GM23338 (cell line): ENCODE data around the gene SLC13A3. TPM values are rescaled to one million over a fixed set of nuclear protein-coding genes. Genes with fewer than 3 reads are reported as not detected.

ENCODE experiments used
- ATAC-seq: fragments of 200-7000 bp; cut with Tn5 transposase; 3 replicates; pipeline ENCODE4 v1.9.1; 2020
- DNase-seq: peaks from one replicate; pipeline ENCODE4 v3.0.0-alpha.2; 2015; ENCODE audit warnings: low spot score
- H2AFZ ChIP-seq: fragments of 200-600 bp; sonication (generic); 2 replicates; pipeline ENCODE4 v1.8.0; 2016; ENCODE audit warnings: antibody characterized with exemption, mild to moderate bottlenecking, moderate library complexity
- H3F3A ChIP-seq: fragments of 200-600 bp; sonication (generic); replicated peaks from 2 replicates; pipeline ENCODE4 v1.8.0; 2017; ENCODE audit warnings: antibody characterized with exemption, mixed run types, low read depth
- H3K27ac ChIP-seq: fragments of 200-600 bp; sonication (generic); 2 replicates; pipeline ENCODE4 v1.6.1; 2016; ENCODE audit warnings: low read depth
- H3K27me3 ChIP-seq: fragments of 200-600 bp; sonication (generic); 2 replicates; pipeline ENCODE4 v1.8.0; 2016; ENCODE audit warnings: mild to moderate bottlenecking, mixed run types, moderate library complexity; ENCODE audit not compliant: insufficient read depth
- H3K36me3 ChIP-seq: fragments of 200-600 bp; sonication (generic); 2 replicates; pipeline ENCODE4 v1.8.0; 2016; ENCODE audit warnings: mild to moderate bottlenecking; ENCODE audit not compliant: insufficient read depth
- H3K4me1 ChIP-seq: fragments of 200-600 bp; sonication (generic); 2 replicates; pipeline ENCODE4 v1.8.0; 2016; ENCODE audit warnings: mild to moderate bottlenecking, moderate library complexity; ENCODE audit not compliant: insufficient read depth
- H3K4me2 ChIP-seq: fragments of 200-600 bp; sonication (generic); 2 replicates; pipeline ENCODE4 v1.7.1; 2017; ENCODE audit warnings: mixed run types
- H3K4me3 ChIP-seq: fragments of 200-600 bp; sonication (generic); 2 replicates; pipeline ENCODE4 v1.6.1; 2016; ENCODE audit warnings: mixed run types
- H3K79me2 ChIP-seq: fragments of 200-600 bp; sonication (generic); replicated peaks from 2 replicates; pipeline ENCODE4 v1.8.0; 2017; ENCODE audit warnings: mild to moderate bottlenecking; ENCODE audit not compliant: insufficient read depth
- H3K9me2 ChIP-seq: fragments of 200-600 bp; sonication (generic); 2 replicates; pipeline ENCODE4 v1.8.0; 2017; ENCODE audit not compliant: insufficient read depth
- H4K20me1 ChIP-seq: fragments of 200-600 bp; sonication (generic); replicated peaks from 2 replicates; pipeline ENCODE4 v1.8.0; 2017; ENCODE audit warnings: mild to moderate bottlenecking; ENCODE audit not compliant: insufficient read depth
- H3K27ac Mint-ChIP-seq: 2 replicates; pipeline ENCODE4 v1.8.0; 2020; ENCODE audit warnings: inconsistent platforms, mild to moderate bottlenecking, moderate library complexity, mixed read lengths
- H3K27me3 Mint-ChIP-seq: 3 replicates; pipeline ENCODE4 v1.8.0; 2022; ENCODE audit warnings: low read depth, mild to moderate bottlenecking, moderate library complexity, mixed read lengths, inconsistent platforms; ENCODE audit not compliant: insufficient read depth, poor library complexity
- H3K36me3 Mint-ChIP-seq: 3 replicates; pipeline ENCODE4 v1.8.0; 2021; ENCODE audit warnings: low read depth, mild to moderate bottlenecking, inconsistent platforms, moderate library complexity, mixed read lengths
- H3K4me1 Mint-ChIP-seq: 3 replicates; pipeline ENCODE4 v1.8.0; 2020; ENCODE audit warnings: mild to moderate bottlenecking, inconsistent platforms, mixed read lengths
- H3K4me3 Mint-ChIP-seq: 3 replicates; pipeline ENCODE4 v1.8.0; 2021; ENCODE audit warnings: moderate library complexity, mild to moderate bottlenecking, inconsistent platforms, mixed read lengths
- H3K9me3 Mint-ChIP-seq: 3 replicates; pipeline ENCODE4 v1.8.0; 2020; ENCODE audit warnings: moderate library complexity, mild to moderate bottlenecking, inconsistent platforms, mixed read lengths
- EZH2 ChIP-seq: fragments of 200-600 bp; sonication (generic); IDR thresholded peaks from one replicate; pipeline ENCODE4 v1.8.0; 2017; ENCODE audit warnings: antibody characterized with exemption, mild to moderate bottlenecking, low read depth; ENCODE audit not compliant: unreplicated experiment
- EZH2phosphoT487 ChIP-seq: fragments of 200-600 bp; sonication (generic); IDR thresholded peaks from one replicate; pipeline ENCODE4 v1.8.1; 2018; ENCODE audit warnings: antibody characterized with exemption; ENCODE audit not compliant: unreplicated experiment
- JUNB ChIP-seq: IDR thresholded peaks from one replicate; pipeline ENCODE4 v1.6.1; 2016; ENCODE audit warnings: antibody characterized with exemption; ENCODE audit not compliant: unreplicated experiment
- NANOG ChIP-seq: IDR thresholded peaks from 2 replicates; pipeline ENCODE4 v1.6.1; 2016; ENCODE audit warnings: antibody characterized with exemption, borderline replicate concordance
- POLR2AphosphoS5 ChIP-seq: IDR thresholded peaks from 2 replicates; pipeline ENCODE4 v1.6.1; 2016; ENCODE audit warnings: antibody characterized with exemption, low read depth
- STAT1 ChIP-seq: IDR thresholded peaks from one replicate; pipeline ENCODE4 v1.6.1; 2016; ENCODE audit warnings: antibody characterized with exemption; ENCODE audit not compliant: unreplicated experiment
- polyA plus RNA-seq: library from polyadenylated mRNA; unstranded; fragments of >200 nt; fragmentation: Nextera tagmentation; extraction: Ambion mirVana; gene quantifications from 2 replicates; pipeline ENCODE4 v1.2.1, GENCODE V29; 2016
- total RNA-seq: library from RNA; depleted of rRNA; stranded (reverse); fragments of >200 nt; shearing (Covaris generic); gene quantifications from 2 replicates; pipeline ENCODE4 v1.2.3, GENCODE V29; 2014
- TF ChIP-seq, protein P1 (sequence below): IDR thresholded peaks from one replicate; pipeline ENCODE4 v1.6.1; 2018; ENCODE audit warnings: antibody characterized with exemption; ENCODE audit not compliant: unreplicated experiment
- TF ChIP-seq, protein P2 (sequence below), 2 experiments: fragments of 200-600 bp in 1 of 2; sonication (generic) in 1 of 2; conservative IDR thresholded peaks; 2 replicates each; pipeline versions ENCODE4 v1.5.1 to v1.6.1; 2016 to 2017; ENCODE audit warnings: antibody characterized with exemption in 2 of 2, low read depth in 2 of 2, mild to moderate bottlenecking in 2 of 2, moderate library complexity in 1 of 2

The SLC13A3 gene
- total and polyA plus RNA-seq, 2 experiments from 2014 or later = 8.6 to 9.1 TPM

DNA sequence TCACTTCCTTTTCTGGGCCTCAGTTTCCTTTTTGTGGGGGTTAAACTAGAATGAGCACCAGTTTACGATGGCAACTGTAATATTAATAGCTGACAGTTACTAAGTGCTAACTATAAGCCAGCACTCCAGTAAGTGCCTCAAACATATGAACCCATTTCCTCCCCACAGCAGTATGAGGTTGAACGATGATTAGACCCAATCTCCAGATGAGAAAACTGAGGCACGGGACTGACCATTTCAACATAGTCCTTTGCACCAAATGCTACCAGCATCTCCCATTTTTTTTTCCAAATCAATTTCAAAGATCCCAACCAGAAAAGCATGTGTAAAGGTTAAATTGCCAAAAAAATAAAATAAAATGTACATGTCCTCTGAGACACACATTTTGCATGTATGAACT, 7.1 kb downstream of the SLC13A3 start:
- Histone ChIP-seq H3K9me2 (no peaks in the 10 kb centered on the region), H3K36me3 (no peaks in the 10 kb centered on the region), H3K4me1 (no peaks in the 10 kb centered on the region), H3K27me3 (0 out of 2 replicates have a peak, but pooled peaks cover 2% of the 10 kb centered on the region), H3K4me2 (no peak overlapping the region), H3K79me2 (no peaks in the 10 kb centered on the region), H4K20me1 (no peaks in the 10 kb centered on the region; the same call in 1 of the 2 replicates), H2AFZ (no peak overlapping the region), H3K4me3 (no peak overlapping the region), H3K27ac (no peak overlapping the region), H3F3A (no peaks in the 10 kb centered on the region)
- ATAC-seq (no peak), DNase-seq (no peak)
- no peak overlapping the region for H3K27ac Mint-ChIP-seq
- H3K36me3 Mint-ChIP-seq = no peaks in the 10 kb centered on the region
- TF ChIP-seq, protein P1, sequence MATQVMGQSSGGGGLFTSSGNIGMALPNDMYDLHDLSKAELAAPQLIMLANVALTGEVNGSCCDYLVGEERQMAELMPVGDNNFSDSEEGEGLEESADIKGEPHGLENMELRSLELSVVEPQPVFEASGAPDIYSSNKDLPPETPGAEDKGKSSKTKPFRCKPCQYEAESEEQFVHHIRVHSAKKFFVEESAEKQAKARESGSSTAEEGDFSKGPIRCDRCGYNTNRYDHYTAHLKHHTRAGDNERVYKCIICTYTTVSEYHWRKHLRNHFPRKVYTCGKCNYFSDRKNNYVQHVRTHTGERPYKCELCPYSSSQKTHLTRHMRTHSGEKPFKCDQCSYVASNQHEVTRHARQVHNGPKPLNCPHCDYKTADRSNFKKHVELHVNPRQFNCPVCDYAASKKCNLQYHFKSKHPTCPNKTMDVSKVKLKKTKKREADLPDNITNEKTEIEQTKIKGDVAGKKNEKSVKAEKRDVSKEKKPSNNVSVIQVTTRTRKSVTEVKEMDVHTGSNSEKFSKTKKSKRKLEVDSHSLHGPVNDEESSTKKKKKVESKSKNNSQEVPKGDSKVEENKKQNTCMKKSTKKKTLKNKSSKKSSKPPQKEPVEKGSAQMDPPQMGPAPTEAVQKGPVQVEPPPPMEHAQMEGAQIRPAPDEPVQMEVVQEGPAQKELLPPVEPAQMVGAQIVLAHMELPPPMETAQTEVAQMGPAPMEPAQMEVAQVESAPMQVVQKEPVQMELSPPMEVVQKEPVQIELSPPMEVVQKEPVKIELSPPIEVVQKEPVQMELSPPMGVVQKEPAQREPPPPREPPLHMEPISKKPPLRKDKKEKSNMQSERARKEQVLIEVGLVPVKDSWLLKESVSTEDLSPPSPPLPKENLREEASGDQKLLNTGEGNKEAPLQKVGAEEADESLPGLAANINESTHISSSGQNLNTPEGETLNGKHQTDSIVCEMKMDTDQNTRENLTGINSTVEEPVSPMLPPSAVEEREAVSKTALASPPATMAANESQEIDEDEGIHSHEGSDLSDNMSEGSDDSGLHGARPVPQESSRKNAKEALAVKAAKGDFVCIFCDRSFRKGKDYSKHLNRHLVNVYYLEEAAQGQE = no peak
- no peak for TF ChIP-seq NANOG
- no peak overlapping the region for H3K4me3 Mint-ChIP-seq
- no peaks in the 10 kb centered on the region; the same call in 2 of the 3 replicates for H3K9me3 Mint-ChIP-seq
- H3K27me3 Mint-ChIP-seq = peaks cover 14% of the 10 kb centered on the region
- H3K4me1 Mint-ChIP-seq = peaks cover 18% of the 10 kb centered on the region

DNA sequence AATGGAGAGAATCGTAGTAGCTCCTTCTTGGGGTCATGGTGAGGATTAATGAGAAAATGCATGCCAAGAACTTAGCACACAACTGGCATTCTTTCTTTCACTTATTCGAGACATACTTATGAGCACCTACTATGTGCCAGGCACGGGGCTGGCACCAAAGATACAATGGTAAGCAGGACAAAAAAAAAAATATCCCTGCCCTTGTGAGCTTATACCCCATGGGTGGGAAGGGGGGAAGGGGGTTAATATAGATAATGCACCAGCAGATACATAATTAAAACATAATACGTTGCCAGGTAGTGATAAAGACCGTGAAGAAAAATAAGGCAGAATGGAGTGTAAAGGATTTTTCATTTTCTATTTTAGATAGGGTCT, 8.3 kb downstream of the SLC13A3 start:
- no peak overlapping the region for H3K4me3 ChIP-seq
- no peak overlapping the region for H3K4me3 Mint-ChIP-seq
- no peak overlapping the region for H3K27ac ChIP-seq
- H3K9me2 ChIP-seq = no peaks in the 10 kb centered on the region
- H4K20me1 ChIP-seq = no peaks in the 10 kb centered on the region; the same call in 1 of the 2 replicates
- ATAC-seq (no peak), DNase-seq (no peak)
- H3K4me1 ChIP-seq = no peaks in the 10 kb centered on the region
- no peaks in the 10 kb centered on the region for H3F3A ChIP-seq
- no peaks in the 10 kb centered on the region for H3K36me3 Mint-ChIP-seq
- H3K4me2 ChIP-seq = no peak overlapping the region
- peaks cover 18% of the 10 kb centered on the region for H3K4me1 Mint-ChIP-seq
- no peaks in the 10 kb centered on the region for H3K27me3 ChIP-seq
- no peak overlapping the region for H2AFZ ChIP-seq
- H3K9me3 Mint-ChIP-seq = no peaks in the 10 kb centered on the region; the same call in 2 of the 3 replicates
- peaks cover 15% of the 10 kb centered on the region for H3K27me3 Mint-ChIP-seq
- no peak overlapping the region for H3K27ac Mint-ChIP-seq
- no peaks in the 10 kb centered on the region for H3K36me3 ChIP-seq
- no peaks in the 10 kb centered on the region for H3K79me2 ChIP-seq
- TF ChIP-seq JUNB (no peak), EZH2phosphoT487 (no peak), POLR2AphosphoS5 (no peak), NANOG (no peak), STAT1 (no peak), EZH2 (no peak)
- TF ChIP-seq, protein P1 = no peak
- TF ChIP-seq, protein P2, sequence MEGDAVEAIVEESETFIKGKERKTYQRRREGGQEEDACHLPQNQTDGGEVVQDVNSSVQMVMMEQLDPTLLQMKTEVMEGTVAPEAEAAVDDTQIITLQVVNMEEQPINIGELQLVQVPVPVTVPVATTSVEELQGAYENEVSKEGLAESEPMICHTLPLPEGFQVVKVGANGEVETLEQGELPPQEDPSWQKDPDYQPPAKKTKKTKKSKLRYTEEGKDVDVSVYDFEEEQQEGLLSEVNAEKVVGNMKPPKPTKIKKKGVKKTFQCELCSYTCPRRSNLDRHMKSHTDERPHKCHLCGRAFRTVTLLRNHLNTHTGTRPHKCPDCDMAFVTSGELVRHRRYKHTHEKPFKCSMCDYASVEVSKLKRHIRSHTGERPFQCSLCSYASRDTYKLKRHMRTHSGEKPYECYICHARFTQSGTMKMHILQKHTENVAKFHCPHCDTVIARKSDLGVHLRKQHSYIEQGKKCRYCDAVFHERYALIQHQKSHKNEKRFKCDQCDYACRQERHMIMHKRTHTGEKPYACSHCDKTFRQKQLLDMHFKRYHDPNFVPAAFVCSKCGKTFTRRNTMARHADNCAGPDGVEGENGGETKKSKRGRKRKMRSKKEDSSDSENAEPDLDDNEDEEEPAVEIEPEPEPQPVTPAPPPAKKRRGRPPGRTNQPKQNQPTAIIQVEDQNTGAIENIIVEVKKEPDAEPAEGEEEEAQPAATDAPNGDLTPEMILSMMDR (conservative IDR thresholded peaks at IDR 0.05; ENCODE audit: low read depth in 2 of 2) = no peak
